KOPT-K1 (cell line): ENCODE results near the gene MLLT3.

ENCODE experiments used
- H3K27ac ChIP-seq: fragments of 200-600 bp; sonication (generic); 2 replicates; pipeline ENCODE4 v1.5.1; 2016; ENCODE audit warnings: antibody characterized with exemption, mild to moderate bottlenecking, low read depth, low read length; ENCODE audit not compliant: poor library complexity, severe bottlenecking
- H3K36me3 ChIP-seq: fragments of 200-600 bp; sonication (generic); 2 replicates; pipeline ENCODE4 v1.5.1; 2017; ENCODE audit warnings: antibody characterized with exemption, mild to moderate bottlenecking, low read length, moderate library complexity; ENCODE audit not compliant: insufficient read depth
- H3K9me3 ChIP-seq: fragments of 200-600 bp; sonication (generic); 2 replicates; pipeline ENCODE4 v1.5.1; 2017; ENCODE audit warnings: antibody characterized with exemption, low read length, mild to moderate bottlenecking; ENCODE audit not compliant: insufficient read depth, poor library complexity, severe bottlenecking

MLLT3 gene

DNA sequence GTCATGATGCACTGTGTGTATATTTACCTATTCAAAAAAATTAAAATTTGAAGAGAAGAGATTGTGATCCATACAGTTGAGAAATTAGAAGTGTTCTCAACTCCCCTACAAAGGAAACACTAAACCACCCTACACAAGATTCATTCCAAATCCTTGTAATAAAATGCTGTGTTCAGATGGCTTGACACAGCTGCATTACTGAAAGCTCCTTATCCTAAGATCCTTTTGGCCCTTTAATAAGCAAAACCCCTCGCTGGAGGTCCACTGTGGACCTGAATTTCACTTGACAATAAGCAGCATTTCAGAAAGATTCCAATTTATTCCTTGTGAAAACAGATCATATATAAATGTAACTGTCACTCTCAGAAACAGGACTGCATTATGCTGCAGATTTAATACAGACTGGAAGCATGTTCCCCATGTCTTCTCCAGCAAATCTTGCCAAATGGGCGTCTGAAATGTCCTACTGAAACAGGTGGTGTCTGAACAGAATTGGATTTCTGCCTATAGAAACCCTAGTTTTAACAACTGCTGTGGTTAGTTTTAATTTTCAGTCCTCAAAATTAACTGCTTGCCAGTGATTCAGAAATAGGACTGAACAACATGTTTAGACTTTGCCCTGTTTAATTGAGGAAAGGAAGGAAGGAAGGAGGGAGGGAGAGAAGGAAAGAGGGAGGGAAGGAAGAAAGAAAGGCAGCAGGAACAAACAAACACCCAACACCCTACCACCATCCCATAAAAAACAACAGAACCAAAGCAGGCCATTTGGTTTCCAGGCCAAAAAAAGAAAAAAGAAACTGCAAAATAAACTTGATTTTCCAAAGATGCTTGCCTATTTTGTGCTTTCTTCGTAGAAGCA, 179.6 kb downstream of the MLLT3 start:
- H3K9me3 ChIP-seq, result no peaks in the 10 kb centered on the region
- H3K36me3 ChIP-seq, result peaks cover 4% of the 10 kb centered on the region
- H3K27ac ChIP-seq, result no peak overlapping the region

- Histone ChIP-seq H3K9me3 (no peaks in the 10 kb centered on the region), H3K36me3 (no peaks in the 10 kb centered on the region; the same call in none of the 2 replicates), H3K27ac (no peak overlapping the region)
Measured at GRCh38 chr9:20441711-20442423, 180.4 kb downstream of the MLLT3 start.

DNA sequence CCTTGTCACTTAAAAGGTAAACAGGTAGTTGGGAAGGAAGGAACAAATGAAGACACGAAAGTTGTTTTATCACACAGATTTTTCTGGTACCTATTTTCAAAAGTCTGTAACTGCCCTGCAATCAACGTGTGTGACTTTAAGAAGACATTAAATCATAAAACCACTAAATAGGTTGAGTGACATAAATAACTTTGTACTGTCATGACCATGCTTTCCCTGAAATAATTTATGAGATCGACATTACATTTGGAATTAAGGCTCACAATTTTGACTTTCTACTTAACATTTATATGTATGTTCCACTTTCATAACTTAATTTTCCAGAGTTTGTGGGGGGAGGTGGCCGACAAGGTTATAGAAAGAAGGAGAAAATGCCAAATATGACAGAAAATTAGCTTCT, 181.1 kb downstream of the MLLT3 start:
- H3K27ac ChIP-seq, result no peak overlapping the region
- H3K9me3 ChIP-seq, result no peaks in the 10 kb centered on the region
- no peaks in the 10 kb centered on the region; the same call in none of the 2 replicates for H3K36me3 ChIP-seq

- H3K9me3 ChIP-seq, result no peaks in the 10 kb centered on the region
- no peak overlapping the region for H3K27ac ChIP-seq
- no peaks in the 10 kb centered on the region; the same call in 1 of the 2 replicates for H3K36me3 ChIP-seq
Measured at GRCh38 chr9:20437476-20437875, 184.8 kb downstream of the MLLT3 start.

- H3K9me3 ChIP-seq, result no peaks in the 10 kb centered on the region
- no peaks in the 10 kb centered on the region; the same call in 1 of the 2 replicates for H3K36me3 ChIP-seq
- H3K27ac ChIP-seq, result no peak overlapping the region
Measured at GRCh38 chr9:20436476-20437195, 185.7 kb downstream of the MLLT3 start.

GRCh38 chr9:20428976-20429375, 193.3 kb downstream of the MLLT3 start:
- Histone ChIP-seq H3K27ac (no peak overlapping the region), H3K36me3 (no peaks in the 10 kb centered on the region), H3K9me3 (no peaks in the 10 kb centered on the region)

DNA sequence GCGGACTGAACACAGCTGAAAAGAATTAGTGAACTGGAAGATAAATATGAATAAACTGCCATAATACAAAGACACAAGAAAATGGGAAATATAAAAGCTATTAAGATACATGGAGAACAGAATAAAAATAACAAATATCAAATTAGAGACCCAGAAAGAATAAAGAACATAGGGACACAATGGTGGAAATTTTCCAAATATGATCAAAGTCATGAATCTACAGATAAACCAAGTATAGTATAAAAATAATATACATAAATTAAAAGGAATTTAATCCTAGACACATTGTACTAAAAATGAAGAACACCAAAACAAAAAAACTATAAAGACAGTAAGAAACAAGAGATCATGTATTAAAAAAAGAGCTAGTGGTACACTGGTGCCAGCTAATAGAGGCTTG, 194.9 kb downstream of the MLLT3 start:
- H3K27ac ChIP-seq, result no peak overlapping the region
- H3K9me3 ChIP-seq, result no peaks in the 10 kb centered on the region
- H3K36me3 ChIP-seq, result no peaks in the 10 kb centered on the region

DNA sequence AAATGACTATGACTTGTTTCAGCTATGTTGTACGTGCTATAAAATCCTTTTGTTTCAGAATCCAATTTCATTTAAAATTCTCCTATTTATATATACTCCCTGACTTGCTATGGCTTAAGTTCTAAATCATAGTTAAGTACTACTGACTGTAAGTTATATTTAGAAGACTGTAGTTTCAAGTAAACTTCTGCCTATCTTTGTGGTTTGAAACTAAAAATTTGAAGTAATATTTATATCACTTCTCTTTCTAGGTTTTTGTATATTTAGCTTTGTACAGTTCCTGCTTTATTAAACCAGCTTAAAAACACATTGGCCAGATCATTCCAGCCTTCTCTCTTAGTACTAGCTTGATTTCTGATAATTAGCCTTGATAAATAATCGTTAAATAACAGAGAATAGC, 196.3 kb downstream of the MLLT3 start:
- Histone ChIP-seq H3K9me3 (no peaks in the 10 kb centered on the region), H3K36me3 (no peaks in the 10 kb centered on the region), H3K27ac (no peak overlapping the region)

DNA sequence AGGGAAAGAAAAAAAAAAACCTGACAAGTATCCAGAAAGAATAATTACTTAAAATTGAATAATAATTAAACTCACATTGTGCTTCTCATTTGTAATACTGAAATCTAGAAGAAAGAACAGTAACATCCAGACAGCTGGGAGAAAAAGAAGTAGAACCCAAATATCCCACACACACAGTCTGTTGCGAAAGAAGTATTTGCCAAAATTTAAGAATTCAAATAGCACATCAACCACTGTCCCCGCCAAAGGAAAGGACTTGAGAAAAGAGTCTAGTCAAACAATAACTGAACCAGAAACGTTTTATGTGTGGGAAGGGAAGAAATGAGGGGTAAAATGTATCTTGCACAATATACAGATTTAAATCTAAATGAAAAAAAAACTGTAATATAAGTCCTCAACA, 202.8 kb downstream of the MLLT3 start:
- Histone ChIP-seq H3K9me3 (no peaks in the 10 kb centered on the region), H3K36me3 (no peaks in the 10 kb centered on the region; the same call in 1 of the 2 replicates), H3K27ac (no peak overlapping the region)

DNA sequence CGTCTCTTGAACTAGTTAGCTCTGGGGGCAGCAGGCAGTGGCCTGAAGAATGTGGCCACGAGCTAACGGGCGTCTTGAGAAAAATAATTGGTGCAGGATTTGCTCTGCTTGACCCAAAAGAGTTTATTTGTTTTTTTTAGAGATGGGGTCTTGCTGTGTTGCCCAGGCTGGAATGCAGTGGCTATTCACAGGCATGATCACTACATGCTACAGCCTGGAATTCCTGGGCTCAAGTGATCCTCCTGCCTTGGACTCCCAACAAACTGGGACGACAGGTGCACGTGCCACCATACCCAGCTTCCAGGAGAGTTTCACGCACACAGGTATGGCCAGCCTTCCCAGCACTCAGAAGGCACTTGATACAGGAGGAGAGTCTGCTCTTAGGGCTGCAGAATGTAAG, 203.8 kb downstream of the MLLT3 start:
- H3K27ac ChIP-seq, result no peak overlapping the region
- peaks cover 8% of the 10 kb centered on the region for H3K36me3 ChIP-seq
- no peaks in the 10 kb centered on the region for H3K9me3 ChIP-seq

GRCh38 chr9:20417373-20418080, 204.8 kb downstream of the MLLT3 start:
- peaks cover 15% of the 10 kb centered on the region for H3K36me3 ChIP-seq
- H3K9me3 ChIP-seq, result no peaks in the 10 kb centered on the region
- no peak overlapping the region for H3K27ac ChIP-seq

GRCh38 chr9:20414150-20414549, 208.1 kb downstream of the MLLT3 start:
- H3K9me3 ChIP-seq, result no peaks in the 10 kb centered on the region
- peaks cover 23% of the 10 kb centered on the region for H3K36me3 ChIP-seq
- H3K27ac ChIP-seq, result no peak overlapping the region

DNA sequence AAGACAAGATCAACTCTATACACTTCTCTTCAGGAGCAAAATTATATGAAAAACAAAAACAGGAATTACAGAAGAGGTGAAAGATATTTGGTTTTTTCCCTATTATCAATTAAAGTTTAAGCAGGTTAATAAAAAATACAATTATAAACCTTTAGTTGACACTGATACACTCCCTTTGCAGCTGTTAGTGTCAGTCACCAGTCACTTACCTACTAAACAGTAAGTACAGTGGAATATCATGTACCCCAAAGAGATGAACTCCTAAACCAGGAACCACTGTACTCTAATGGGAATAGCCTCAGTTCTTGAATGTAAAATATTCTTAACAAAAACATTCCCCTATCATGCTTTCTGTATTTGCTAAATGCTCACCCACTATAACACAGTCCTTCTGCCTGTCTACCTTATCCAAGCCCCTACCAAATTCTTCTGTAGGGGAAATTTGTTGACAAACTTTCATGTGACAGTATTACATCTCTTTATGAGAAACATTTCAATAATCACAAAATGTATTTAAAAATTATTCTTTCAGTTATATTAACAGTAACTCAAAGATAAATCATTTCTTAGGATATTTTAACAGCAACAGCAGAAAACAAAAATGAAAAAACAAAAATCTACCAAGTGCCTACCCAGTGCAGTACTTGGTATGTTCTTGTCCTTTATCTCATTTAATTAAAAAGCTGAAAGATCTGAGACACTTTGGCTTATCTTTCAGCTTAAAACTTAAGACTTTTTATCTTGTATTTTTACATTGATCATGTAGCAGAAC, 212.8 kb downstream of the MLLT3 start:
- Histone ChIP-seq H3K36me3 (peaks cover 27% of the 10 kb centered on the region), H3K27ac (no peak overlapping the region), H3K9me3 (no peaks in the 10 kb centered on the region)

DNA sequence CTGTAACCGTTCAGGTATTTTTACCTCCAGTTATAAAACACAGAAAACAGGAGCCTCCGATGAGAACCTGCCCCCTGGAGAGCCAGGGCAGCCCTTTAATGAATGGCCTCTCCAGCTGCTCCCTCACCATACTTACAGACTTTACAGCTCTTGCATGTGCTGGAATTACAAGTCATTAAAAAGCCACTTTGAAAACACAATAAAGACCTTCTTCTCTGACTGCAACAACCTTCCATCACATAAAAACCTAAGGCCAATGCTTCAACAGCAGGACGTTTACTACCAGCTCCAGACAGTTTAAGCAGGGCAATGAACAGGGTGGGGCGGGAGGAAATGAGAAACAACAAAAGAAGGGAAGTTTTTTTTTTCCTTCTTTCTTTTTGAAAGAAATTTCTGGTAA, 213.8 kb downstream of the MLLT3 start:
- Histone ChIP-seq H3K27ac (no peak overlapping the region), H3K36me3 (peaks cover 19% of the 10 kb centered on the region), H3K9me3 (no peaks in the 10 kb centered on the region)
